SK-N-SH (cell line): ENCODE results near the gene ECHDC1. TPM values are rescaled to one million over a fixed set of nuclear protein-coding genes. Genes with fewer than 3 reads are reported as not detected.

Source experiments
- CTCF ChIA-PET: fragments of 300-600, 350-600 bp; formaldehyde crosslinking; extraction: SDS; loops from one replicate; lab custom pipeline; 2021; lab: Yijun Ruan, JAX
- POLR2A ChIA-PET: fragments of 350-600 bp; sonication (Branson Sonifier 250); formaldehyde crosslinking; extraction: SDS; loops from one replicate; lab custom pipeline; 2020; ENCODE audit warnings: antibody characterized with exemption, inconsistent platforms; lab: Yijun Ruan, JAX
- DNase-seq: peaks from one replicate; pipeline ENCODE4 v3.0.0; 2012
- H2AFZ ChIP-seq: fragments of 200-600 bp; sonication (generic); 2 replicates; pipeline ENCODE4 v1.8.1; 2016; ENCODE audit warnings: antibody characterized with exemption, mild to moderate bottlenecking, low read depth
- H3F3A ChIP-seq: fragments of 200-600 bp; sonication (generic); replicated peaks from 2 replicates; pipeline ENCODE3; 2016; ENCODE audit warnings: antibody characterized with exemption, mild to moderate bottlenecking; ENCODE audit not compliant: insufficient read depth
- H3K27ac ChIP-seq, 2 experiments: fragments of 200-500 bp in 1 of 2; fragments of 200-600 bp in 1 of 2; sonication (Bioruptor generic) in 1 of 2; sonication (generic), shearing (Covaris generic) in 1 of 2; 2 replicates each; pipeline versions ENCODE4 v1.5.1 to v1.6.1; 2014 to 2016; ENCODE audit warnings: low read depth in 2 of 2, inconsistent platforms in 1 of 2, low read length in 1 of 2, mild to moderate bottlenecking in 1 of 2, mixed read lengths in 1 of 2
- H3K27me3 ChIP-seq: fragments of 200-600 bp; sonication (generic), shearing (Covaris generic); 2 replicates; pipeline ENCODE4 v1.6.1; 2016; ENCODE audit warnings: mixed run types; ENCODE audit not compliant: insufficient read depth
- H3K36me3 ChIP-seq, 2 experiments: fragments of 200-500 bp in 1 of 2; fragments of 200-600 bp in 1 of 2; sonication (Bioruptor generic) in 1 of 2; sonication (generic) in 1 of 2; replicated peaks in 1 of 2; 2 replicates each; pipeline versions ENCODE3 to v1.5.1; 2014 to 2016; ENCODE audit warnings: low read length in 1 of 2, mild to moderate bottlenecking in 1 of 2; ENCODE audit not compliant: insufficient read depth in 2 of 2, control insufficient read depth in 1 of 2
- H3K4me1 ChIP-seq, 2 experiments: fragments of 200-500 bp in 1 of 2; fragments of 200-600 bp in 1 of 2; sonication (Bioruptor generic) in 1 of 2; sonication (generic), shearing (Covaris generic) in 1 of 2; 2 replicates each; pipeline versions ENCODE4 v1.5.1 to v1.6.1; 2014 to 2016; ENCODE audit warnings: low read depth in 1 of 2, low read length in 1 of 2, mixed run types in 1 of 2; ENCODE audit not compliant: insufficient read depth in 2 of 2, control insufficient read depth in 1 of 2
- H3K4me2 ChIP-seq: fragments of 200-600 bp; sonication (generic), shearing (Covaris generic); 2 replicates; pipeline ENCODE4 v1.6.1; 2017; ENCODE audit warnings: mixed run types
- H3K4me3 ChIP-seq, 2 experiments: fragments of 200-500 bp in 1 of 2; fragments of 200-600 bp in 1 of 2; sonication (Bioruptor generic) in 1 of 2; sonication (generic), shearing (Covaris generic) in 1 of 2; 2 replicates each; pipeline versions ENCODE4 v1.5.1 to v1.8.1; 2014 to 2016; ENCODE audit warnings: low read depth in 2 of 2, inconsistent platforms in 1 of 2, low read length in 1 of 2, mild to moderate bottlenecking in 1 of 2, mixed read lengths in 1 of 2, moderate library complexity in 1 of 2
- H3K79me2 ChIP-seq: fragments of 200-600 bp; sonication (generic); 2 replicates; pipeline ENCODE4 v1.8.1; 2017; ENCODE audit warnings: mild to moderate bottlenecking; ENCODE audit not compliant: insufficient read depth
- H3K9ac ChIP-seq: fragments of 200-600 bp; sonication (generic); 2 replicates; pipeline ENCODE4 v1.6.1; 2017; ENCODE audit warnings: mixed run types
- H3K9me2 ChIP-seq: fragments of 200-600 bp; sonication (generic); 2 replicates; pipeline ENCODE4 v1.6.1; 2017; ENCODE audit warnings: mixed run types
- H3K9me3 ChIP-seq: fragments of 200-600 bp; sonication (generic); 2 replicates; pipeline ENCODE4 v1.6.1; 2017; ENCODE audit warnings: mixed run types, mild to moderate bottlenecking, moderate library complexity
- H4K20me1 ChIP-seq: fragments of 200-600 bp; sonication (generic); 2 replicates; pipeline ENCODE4 v1.6.1; 2017; ENCODE audit warnings: mild to moderate bottlenecking, mixed run types; ENCODE audit not compliant: insufficient read depth
- CHD2 ChIP-seq: fragments of 150-350 bp; IDR thresholded peaks from 2 replicates; pipeline ENCODE4 v1.6.1; 2018; ENCODE audit warnings: low read length; ENCODE audit not compliant: partially characterized antibody
- ELF1 ChIP-seq: IDR thresholded peaks from 2 replicates; pipeline ENCODE4 v1.4.0; 2012
- EP300 ChIP-seq, 2 experiments: IDR thresholded peaks; 2 replicates each; pipeline versions ENCODE4 v1.4.0 to v1.6.1; 2012; ENCODE audit warnings: borderline replicate concordance in 1 of 2, low read depth in 1 of 2, low read length in 1 of 2
- EZH2phosphoT487 ChIP-seq: fragments of 200-600 bp; sonication (generic); IDR thresholded peaks from 2 replicates; pipeline ENCODE4 v1.6.1; 2017; ENCODE audit warnings: low read depth, mixed run types, mild to moderate bottlenecking, antibody characterized with exemption, moderate library complexity, borderline replicate concordance
- FOSL2 ChIP-seq: IDR thresholded peaks from 2 replicates; pipeline ENCODE4 v1.4.0; 2012; ENCODE audit warnings: low read depth, mild to moderate bottlenecking, moderate library complexity, borderline replicate concordance
- FOXJ3 ChIP-seq: sonication (generic); formaldehyde crosslinking; IDR thresholded peaks from 2 replicates; pipeline ENCODE4 v1.5.1; 2020; ENCODE audit warnings: mild to moderate bottlenecking, missing genetic modification reagents
- FOXM1 ChIP-seq: IDR thresholded peaks from 2 replicates; pipeline ENCODE4 v1.4.0; 2012; ENCODE audit warnings: low read depth, mild to moderate bottlenecking
- GABPA ChIP-seq: IDR thresholded peaks from 2 replicates; pipeline ENCODE4 v1.4.0; 2012; ENCODE audit warnings: low read depth, mild to moderate bottlenecking
- GATA2 ChIP-seq: sonication (generic); formaldehyde crosslinking; IDR thresholded peaks from 2 replicates; pipeline ENCODE4 v1.5.0; 2020; ENCODE audit warnings: mild to moderate bottlenecking, missing genetic modification reagents
- JUND ChIP-seq: IDR thresholded peaks from 2 replicates; pipeline ENCODE4 v1.4.0; 2012
- MEF2A ChIP-seq: IDR thresholded peaks from 2 replicates; pipeline ENCODE4 v1.4.0; 2012; ENCODE audit warnings: low read depth, borderline replicate concordance
- MXI1 ChIP-seq: IDR thresholded peaks from 2 replicates; pipeline ENCODE4 v1.6.1; 2012; ENCODE audit warnings: mild to moderate bottlenecking, low read depth, low read length, improper control_type of control experiment
- NFIC ChIP-seq: IDR thresholded peaks from 2 replicates; pipeline ENCODE4 v1.4.0; 2012; ENCODE audit warnings: borderline replicate concordance
- NRF1 ChIP-seq: IDR thresholded peaks from 2 replicates; pipeline ENCODE4 v1.6.1; 2012; ENCODE audit warnings: low read depth, mild to moderate bottlenecking, low read length
- POLR2AphosphoS5 ChIP-seq: IDR thresholded peaks from 2 replicates; pipeline ENCODE4 v1.6.1; 2012; ENCODE audit warnings: low read depth, low read length
- RAD21 ChIP-seq: IDR thresholded peaks from 2 replicates; pipeline ENCODE4 v1.6.1; 2012; ENCODE audit warnings: mild to moderate bottlenecking, low read length
- RCOR1 ChIP-seq: fragments of 150-350 bp; IDR thresholded peaks from 2 replicates; pipeline ENCODE4 v1.6.1; 2017; ENCODE audit warnings: antibody characterized with exemption, low read length
- RXRA ChIP-seq: IDR thresholded peaks from 2 replicates; pipeline ENCODE4 v1.4.0; 2012; ENCODE audit warnings: low read depth, mild to moderate bottlenecking, borderline replicate concordance
- SIN3A ChIP-seq: IDR thresholded peaks from 2 replicates; pipeline ENCODE4 v1.6.1; 2012; ENCODE audit warnings: low read depth, mild to moderate bottlenecking, low read length, moderate library complexity, borderline replicate concordance
- SMC3 ChIP-seq: IDR thresholded peaks from 2 replicates; pipeline ENCODE4 v1.6.1; 2012; ENCODE audit warnings: low read depth, low read length, improper control_type of control experiment
- TAF1 ChIP-seq: IDR thresholded peaks from 2 replicates; pipeline ENCODE4 v1.6.1; 2012; ENCODE audit warnings: low read depth, mild to moderate bottlenecking, low read length, moderate library complexity, borderline replicate concordance
- TCF12 ChIP-seq: IDR thresholded peaks from 2 replicates; pipeline ENCODE4 v1.4.0; 2012
- TEAD4 ChIP-seq: IDR thresholded peaks from 2 replicates; pipeline ENCODE4 v1.4.0; 2012; ENCODE audit warnings: mild to moderate bottlenecking, borderline replicate concordance; ENCODE audit not compliant: insufficient read depth
- YY1 ChIP-seq: IDR thresholded peaks from 2 replicates; pipeline ENCODE4 v1.4.0; 2012; ENCODE audit warnings: low read depth, mild to moderate bottlenecking
- polyA plus RNA-seq, 3 experiments: library from polyadenylated mRNA; depleted of rRNA; stranded (reverse); fragments of >200 nt; gene quantifications; 2 replicates each; pipeline ENCODE4 v1.2.3, GENCODE V29; 2012
- TF ChIP-seq, protein P1 (sequence below): fragments of 200-600 bp; sonication (generic); IDR thresholded peaks from 2 replicates; pipeline ENCODE4 v1.6.1; 2017; ENCODE audit warnings: antibody characterized with exemption, mild to moderate bottlenecking, moderate library complexity
- TF ChIP-seq, protein P2 (sequence below): IDR thresholded peaks from 2 replicates; pipeline ENCODE4 v1.6.1; 2012; ENCODE audit warnings: mild to moderate bottlenecking, low read depth, low read length, moderate library complexity
- TF ChIP-seq, protein P3 (sequence below): IDR thresholded peaks from 2 replicates; pipeline ENCODE4 v1.4.0; 2012; ENCODE audit warnings: low read depth, borderline replicate concordance
- TF ChIP-seq, protein P4 (sequence below): IDR thresholded peaks from 2 replicates; pipeline ENCODE4; 2012
- TF ChIP-seq, protein P5 (sequence below): IDR thresholded peaks from 2 replicates; pipeline ENCODE4 v1.4.0; 2012; ENCODE audit warnings: low read depth

Gene ECHDC1
- polyA plus RNA-seq, 1 of the 3 experiments (the other 2 are of a cell fraction): 23.3 TPM

DNA sequence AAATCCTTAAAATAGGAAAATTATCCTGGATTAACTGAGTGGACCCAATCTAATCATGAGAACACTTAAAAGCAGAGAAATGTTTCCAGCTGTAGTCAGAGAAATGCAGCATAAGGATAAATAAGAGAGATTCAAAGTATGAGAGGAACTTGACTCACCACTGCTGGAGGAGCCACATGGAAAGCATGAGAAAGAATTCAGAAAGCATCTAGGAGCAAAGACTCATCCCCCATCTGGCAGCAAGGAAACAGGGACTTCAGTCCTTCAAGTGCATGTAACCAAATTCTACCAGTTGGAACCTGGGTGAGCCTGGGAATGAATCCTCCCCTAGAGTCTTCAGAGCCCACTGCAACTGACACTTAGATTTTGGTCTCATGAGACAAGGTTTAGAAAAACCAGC is 43.0 kb downstream of the ECHDC1 start:
- peak overlapping the region; percentile 36; the same call in 1 of the 2 replicates for H3K4me2 ChIP-seq
- no peaks in the 10 kb centered on the region for H3K27me3 ChIP-seq
- peak overlapping the region; percentile 22; the same call in 1 of the 2 replicates for H3K9ac ChIP-seq
- H3K36me3 ChIP-seq: peaks cover 15 to 24% of the 10 kb centered on the region in 2 experiments
- no peaks in the 10 kb centered on the region for H3K9me3 ChIP-seq
- ChIA-PET CTCF (interaction anchor here (0.7 to 4.3 kb wide), 7 partner anchors 9 to 239 kb away, joined by 3 to 23 read pairs (median 4); no protein-coding TSS in a partner anchor), POLR2A (no interaction called here)
- H3F3A ChIP-seq: peaks cover 26% of the 10 kb centered on the region
- no peak for DNase-seq
- no peak overlapping the region for H3K4me3 ChIP-seq
- no peak overlapping the region for H2AFZ ChIP-seq
- no peaks in the 10 kb centered on the region for H3K9me2 ChIP-seq
- H3K27ac ChIP-seq: peak overlapping the region; percentile 30 to 73; a peak in 3 of 4 replicates
- H3K4me1 ChIP-seq: peaks cover 6 to 15% of the 10 kb centered on the region in 2 experiments; a peak in 3 of 4 replicates
- peaks cover 40% of the 10 kb centered on the region for H3K79me2 ChIP-seq
- H4K20me1 ChIP-seq: peaks cover 9% of the 10 kb centered on the region; the same call in 1 of the 2 replicates
- TF ChIP-seq GATA2 (CRISPR knock-in tag) (no peak), FOXM1 (no peak), YY1 (no peak), SIN3A (no peak), TCF12 (peak; percentile 61; the same call in 1 of the 2 replicates), MEF2A (no peak), CHD2 (no peak), ELF1 (no peak), FOSL2 (peak; percentile 43; the same call in 1 of the 2 replicates), NFIC (no peak), TEAD4 (no peak), FOXJ3 (CRISPR knock-in tag) (no peak), RCOR1 (no peak), NRF1 (no peak), SMC3 (no peak), EZH2phosphoT487 (no peak), JUND (peak; percentile 30; the same call in 1 of the 2 replicates), POLR2AphosphoS5 (peak; percentile 38; the same call in 1 of the 2 replicates), GABPA (no peak), EP300 (IDR thresholded peaks at IDR 0.05; ENCODE audit: borderline replicate concordance in 1 of 2, low read depth in 1 of 2, low read length in 1 of 2) (no peak), RAD21 (no peak), MXI1 (no peak), RXRA (no peak), TAF1 (no peak)
- TF ChIP-seq, protein P1, sequence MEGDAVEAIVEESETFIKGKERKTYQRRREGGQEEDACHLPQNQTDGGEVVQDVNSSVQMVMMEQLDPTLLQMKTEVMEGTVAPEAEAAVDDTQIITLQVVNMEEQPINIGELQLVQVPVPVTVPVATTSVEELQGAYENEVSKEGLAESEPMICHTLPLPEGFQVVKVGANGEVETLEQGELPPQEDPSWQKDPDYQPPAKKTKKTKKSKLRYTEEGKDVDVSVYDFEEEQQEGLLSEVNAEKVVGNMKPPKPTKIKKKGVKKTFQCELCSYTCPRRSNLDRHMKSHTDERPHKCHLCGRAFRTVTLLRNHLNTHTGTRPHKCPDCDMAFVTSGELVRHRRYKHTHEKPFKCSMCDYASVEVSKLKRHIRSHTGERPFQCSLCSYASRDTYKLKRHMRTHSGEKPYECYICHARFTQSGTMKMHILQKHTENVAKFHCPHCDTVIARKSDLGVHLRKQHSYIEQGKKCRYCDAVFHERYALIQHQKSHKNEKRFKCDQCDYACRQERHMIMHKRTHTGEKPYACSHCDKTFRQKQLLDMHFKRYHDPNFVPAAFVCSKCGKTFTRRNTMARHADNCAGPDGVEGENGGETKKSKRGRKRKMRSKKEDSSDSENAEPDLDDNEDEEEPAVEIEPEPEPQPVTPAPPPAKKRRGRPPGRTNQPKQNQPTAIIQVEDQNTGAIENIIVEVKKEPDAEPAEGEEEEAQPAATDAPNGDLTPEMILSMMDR: no peak
- TF ChIP-seq, protein P2, sequence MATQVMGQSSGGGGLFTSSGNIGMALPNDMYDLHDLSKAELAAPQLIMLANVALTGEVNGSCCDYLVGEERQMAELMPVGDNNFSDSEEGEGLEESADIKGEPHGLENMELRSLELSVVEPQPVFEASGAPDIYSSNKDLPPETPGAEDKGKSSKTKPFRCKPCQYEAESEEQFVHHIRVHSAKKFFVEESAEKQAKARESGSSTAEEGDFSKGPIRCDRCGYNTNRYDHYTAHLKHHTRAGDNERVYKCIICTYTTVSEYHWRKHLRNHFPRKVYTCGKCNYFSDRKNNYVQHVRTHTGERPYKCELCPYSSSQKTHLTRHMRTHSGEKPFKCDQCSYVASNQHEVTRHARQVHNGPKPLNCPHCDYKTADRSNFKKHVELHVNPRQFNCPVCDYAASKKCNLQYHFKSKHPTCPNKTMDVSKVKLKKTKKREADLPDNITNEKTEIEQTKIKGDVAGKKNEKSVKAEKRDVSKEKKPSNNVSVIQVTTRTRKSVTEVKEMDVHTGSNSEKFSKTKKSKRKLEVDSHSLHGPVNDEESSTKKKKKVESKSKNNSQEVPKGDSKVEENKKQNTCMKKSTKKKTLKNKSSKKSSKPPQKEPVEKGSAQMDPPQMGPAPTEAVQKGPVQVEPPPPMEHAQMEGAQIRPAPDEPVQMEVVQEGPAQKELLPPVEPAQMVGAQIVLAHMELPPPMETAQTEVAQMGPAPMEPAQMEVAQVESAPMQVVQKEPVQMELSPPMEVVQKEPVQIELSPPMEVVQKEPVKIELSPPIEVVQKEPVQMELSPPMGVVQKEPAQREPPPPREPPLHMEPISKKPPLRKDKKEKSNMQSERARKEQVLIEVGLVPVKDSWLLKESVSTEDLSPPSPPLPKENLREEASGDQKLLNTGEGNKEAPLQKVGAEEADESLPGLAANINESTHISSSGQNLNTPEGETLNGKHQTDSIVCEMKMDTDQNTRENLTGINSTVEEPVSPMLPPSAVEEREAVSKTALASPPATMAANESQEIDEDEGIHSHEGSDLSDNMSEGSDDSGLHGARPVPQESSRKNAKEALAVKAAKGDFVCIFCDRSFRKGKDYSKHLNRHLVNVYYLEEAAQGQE: no peak
- TF ChIP-seq, protein P3, sequence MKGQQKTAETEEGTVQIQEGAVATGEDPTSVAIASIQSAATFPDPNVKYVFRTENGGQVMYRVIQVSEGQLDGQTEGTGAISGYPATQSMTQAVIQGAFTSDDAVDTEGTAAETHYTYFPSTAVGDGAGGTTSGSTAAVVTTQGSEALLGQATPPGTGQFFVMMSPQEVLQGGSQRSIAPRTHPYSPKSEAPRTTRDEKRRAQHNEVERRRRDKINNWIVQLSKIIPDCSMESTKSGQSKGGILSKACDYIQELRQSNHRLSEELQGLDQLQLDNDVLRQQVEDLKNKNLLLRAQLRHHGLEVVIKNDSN: no peak
- TF ChIP-seq, protein P4, sequence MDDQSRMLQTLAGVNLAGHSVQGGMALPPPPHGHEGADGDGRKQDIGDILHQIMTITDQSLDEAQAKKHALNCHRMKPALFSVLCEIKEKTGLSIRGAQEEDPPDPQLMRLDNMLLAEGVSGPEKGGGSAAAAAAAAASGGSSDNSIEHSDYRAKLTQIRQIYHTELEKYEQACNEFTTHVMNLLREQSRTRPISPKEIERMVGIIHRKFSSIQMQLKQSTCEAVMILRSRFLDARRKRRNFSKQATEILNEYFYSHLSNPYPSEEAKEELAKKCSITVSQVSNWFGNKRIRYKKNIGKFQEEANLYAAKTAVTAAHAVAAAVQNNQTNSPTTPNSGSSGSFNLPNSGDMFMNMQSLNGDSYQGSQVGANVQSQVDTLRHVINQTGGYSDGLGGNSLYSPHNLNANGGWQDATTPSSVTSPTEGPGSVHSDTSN: 0 out of 2 replicates have a peak, but pooled peaks have one; percentile 12
- TF ChIP-seq, protein P5, sequence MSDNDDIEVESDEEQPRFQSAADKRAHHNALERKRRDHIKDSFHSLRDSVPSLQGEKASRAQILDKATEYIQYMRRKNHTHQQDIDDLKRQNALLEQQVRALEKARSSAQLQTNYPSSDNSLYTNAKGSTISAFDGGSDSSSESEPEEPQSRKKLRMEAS: peak; percentile 52; the same call in 1 of the 2 replicates
